ENCODE results near the gene LAPTM4A.

Gene LAPTM4A

DNA sequence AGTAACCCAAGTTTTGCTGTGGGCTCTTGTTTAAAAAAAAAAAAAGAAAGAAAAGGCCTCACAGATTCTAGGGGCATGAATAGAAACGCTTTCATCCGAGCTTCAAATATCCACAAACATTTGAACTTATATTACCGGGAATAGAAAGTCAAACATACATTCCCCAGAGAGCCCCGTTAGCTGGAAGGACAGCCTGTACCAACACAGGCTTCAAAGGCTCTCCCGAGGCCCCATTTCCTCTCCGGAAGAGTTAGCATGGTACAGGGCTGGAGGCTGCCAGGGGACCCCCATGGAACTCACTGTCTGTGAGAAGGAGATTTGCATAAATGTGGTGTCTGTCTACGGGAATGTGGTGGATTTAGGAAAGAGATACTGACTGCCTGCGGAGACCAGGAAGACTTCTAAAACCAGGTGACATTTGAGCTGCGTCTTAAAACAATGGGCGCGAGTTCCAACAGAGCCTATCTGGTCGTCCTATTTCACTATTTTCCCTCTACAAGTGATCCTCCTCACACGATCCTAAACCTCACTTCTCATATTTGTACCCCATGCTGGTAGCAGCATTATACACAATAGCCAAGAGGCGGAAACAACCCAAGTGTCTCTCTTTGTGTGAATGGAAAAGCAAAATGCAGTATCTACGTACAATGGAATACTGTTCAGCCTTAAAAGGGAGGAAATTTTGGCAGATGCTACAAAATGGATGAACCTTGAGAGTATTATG lies 38.1 kb downstream of the LAPTM4A start:
- Histone ChIP-seq H3K4me3 (ENCODE audit: low read depth in 1 of 2, low read length in 2 of 2) (peak overlapping the region; percentile 4 to 64), H3K4me1 (ENCODE audit: control insufficient read depth in 1 of 2, insufficient read depth in 2 of 2, low read length in 2 of 2) (no peaks in the 10 kb centered on the region), H3K36me3 (ENCODE audit: control insufficient read depth in 1 of 2, insufficient read depth in 2 of 2, low read length in 2 of 2) (no peaks in the 10 kb centered on the region), H3K27ac (ENCODE audit: low read length) (no peak overlapping the region), H3K27me3 (ENCODE audit: low read depth, low read length) (peaks cover 9% of the 10 kb centered on the region), H3K9me3 (ENCODE audit: control insufficient read depth in 1 of 2, low read length in 2 of 2) (no peaks in the 10 kb centered on the region)

DNA sequence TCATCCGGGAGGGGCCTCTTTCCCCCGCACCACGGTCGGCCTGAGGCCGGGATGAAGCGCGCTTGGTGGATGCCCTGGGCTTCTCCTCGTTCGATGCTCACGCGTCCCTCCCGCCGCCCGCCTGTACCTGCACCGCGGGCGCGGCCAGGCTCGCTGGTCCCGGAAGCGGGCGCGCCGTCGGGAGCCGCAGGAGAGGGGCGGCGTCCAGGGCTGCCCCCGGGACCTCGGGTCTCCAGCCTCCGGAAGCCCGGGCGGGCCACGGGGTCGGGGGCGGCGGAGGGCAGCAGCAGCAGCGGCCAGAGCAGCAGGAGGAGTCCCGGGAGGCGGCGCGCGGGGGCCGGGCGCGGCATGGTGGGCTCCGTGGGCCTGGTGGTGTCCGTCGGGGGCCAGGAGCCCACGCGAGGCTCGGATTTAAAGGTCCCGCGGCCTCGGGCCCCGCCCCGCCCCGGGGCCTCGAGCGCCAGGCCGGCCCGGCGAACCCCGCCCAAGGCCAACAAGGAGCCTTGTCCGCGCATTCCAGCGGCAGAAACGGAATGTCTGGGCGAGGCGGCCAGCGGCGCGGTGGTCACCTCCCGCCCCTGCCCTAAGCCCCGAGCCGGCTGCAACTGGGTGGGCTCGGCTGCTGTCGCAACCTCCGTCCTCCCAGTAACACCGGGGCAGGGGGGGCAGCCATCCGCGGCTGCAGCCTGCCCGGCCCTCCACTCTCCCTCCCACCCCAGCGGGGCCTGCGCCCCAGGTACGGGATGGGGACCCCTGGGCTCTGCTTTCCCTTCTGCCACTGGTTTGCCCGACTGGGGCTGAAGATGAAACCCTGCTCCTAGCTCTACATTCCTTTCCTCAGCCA lies 38.9 kb downstream of the LAPTM4A start, which contains the start of gene MATN3:
MATN3 (minus strand) TSS at position 387 of the 844 bp plus-strand sequence; CDS start at position 350, 37 bp downstream.
- Histone ChIP-seq H3K36me3 (ENCODE audit: control insufficient read depth in 1 of 2, insufficient read depth in 2 of 2, low read length in 2 of 2) (no peaks in the 10 kb centered on the region), H3K27me3 (ENCODE audit: low read depth, low read length) (peaks cover 9% of the 10 kb centered on the region), H3K27ac (ENCODE audit: low read length) (no peak within 1 kb of the TSS), H3K4me1 (ENCODE audit: control insufficient read depth in 1 of 2, insufficient read depth in 2 of 2, low read length in 2 of 2) (no peaks in the 10 kb centered on the region), H3K9me3 (ENCODE audit: control insufficient read depth in 1 of 2, low read length in 2 of 2) (no peaks in the 10 kb centered on the region), H3K4me3 (ENCODE audit: low read depth in 1 of 2, low read length in 2 of 2) (peak within 1 kb of the TSS; percentile 34 to 64)

DNA sequence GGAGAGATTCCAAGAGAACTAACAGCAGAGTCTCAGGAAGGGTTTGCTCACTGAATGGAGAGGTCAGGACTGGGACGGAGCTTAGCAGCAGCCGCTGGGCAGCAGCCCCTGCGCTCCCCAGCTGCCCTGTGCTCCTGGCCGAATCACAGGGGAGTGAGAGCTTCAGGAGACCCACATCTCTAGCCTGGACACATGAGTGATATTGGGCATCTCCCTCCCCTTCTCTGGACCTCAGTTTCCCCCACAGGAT lies 39.5 kb downstream of the LAPTM4A start:
- no peaks in the 10 kb centered on the region for H3K9me3 ChIP-seq (ENCODE audit: control insufficient read depth in 1 of 2, low read length in 2 of 2)
- H3K4me1 ChIP-seq (ENCODE audit: control insufficient read depth in 1 of 2, insufficient read depth in 2 of 2, low read length in 2 of 2): no peaks in the 10 kb centered on the region
- H3K27ac ChIP-seq (ENCODE audit: low read length): no peak overlapping the region
- H3K4me3 ChIP-seq (ENCODE audit: low read depth in 1 of 2, low read length in 2 of 2): peak overlapping the region; percentile 34 to 64
- H3K36me3 ChIP-seq (ENCODE audit: control insufficient read depth in 1 of 2, insufficient read depth in 2 of 2, low read length in 2 of 2): no peaks in the 10 kb centered on the region
- peaks cover 9% of the 10 kb centered on the region for H3K27me3 ChIP-seq (ENCODE audit: low read depth, low read length)

- H3K27me3 ChIP-seq (ENCODE audit: low read depth, low read length): peaks cover 9% of the 10 kb centered on the region
Observed at GRCh38 chr2:20011276-20012031, 40.0 kb downstream of the LAPTM4A start.

GRCh38 chr2:20008703-20009102 lies 42.7 kb downstream of the LAPTM4A start:
- Histone ChIP-seq H3K4me1 (ENCODE audit: control insufficient read depth in 1 of 2, insufficient read depth in 2 of 2, low read length in 2 of 2) (no peaks in the 10 kb centered on the region), H3K9me3 (ENCODE audit: control insufficient read depth in 1 of 2, low read length in 2 of 2) (no peaks in the 10 kb centered on the region), H3K27me3 (ENCODE audit: low read depth, low read length) (peaks cover 9% of the 10 kb centered on the region), H3K27ac (ENCODE audit: low read length) (no peak overlapping the region), H3K4me3 (ENCODE audit: low read depth in 1 of 2, low read length in 2 of 2) (no peak overlapping the region), H3K36me3 (ENCODE audit: control insufficient read depth in 1 of 2, insufficient read depth in 2 of 2, low read length in 2 of 2) (no peaks in the 10 kb centered on the region)

More at GRCh38 chr2:20011276-20012031, 40.0 kb downstream of the LAPTM4A start:
- Histone ChIP-seq H3K4me1 (ENCODE audit: control insufficient read depth in 1 of 2, insufficient read depth in 2 of 2, low read length in 2 of 2) (no peaks in the 10 kb centered on the region), H3K4me3 (ENCODE audit: low read depth in 1 of 2, low read length in 2 of 2) (peak overlapping the region in 1 of 2 donors; percentile 64), H3K9me3 (ENCODE audit: control insufficient read depth in 1 of 2, low read length in 2 of 2) (no peaks in the 10 kb centered on the region), H3K36me3 (ENCODE audit: control insufficient read depth in 1 of 2, insufficient read depth in 2 of 2, low read length in 2 of 2) (no peaks in the 10 kb centered on the region), H3K27ac (ENCODE audit: low read length) (no peak overlapping the region)

- Histone ChIP-seq H3K27me3 (ENCODE audit: low read depth, low read length) (no peaks in the 10 kb centered on the region), H3K9me3 (ENCODE audit: control insufficient read depth in 1 of 2, low read length in 2 of 2) (no peaks in the 10 kb centered on the region), H3K27ac (ENCODE audit: low read length) (no peak overlapping the region), H3K36me3 (ENCODE audit: control insufficient read depth in 1 of 2, insufficient read depth in 2 of 2, low read length in 2 of 2) (no peaks in the 10 kb centered on the region), H3K4me1 (ENCODE audit: control insufficient read depth in 1 of 2, insufficient read depth in 2 of 2, low read length in 2 of 2) (no peaks in the 10 kb centered on the region), H3K4me3 (ENCODE audit: low read depth in 1 of 2, low read length in 2 of 2) (no peak overlapping the region)
Observed at GRCh38 chr2:20005891-20006470, 45.4 kb downstream of the LAPTM4A start.

DNA sequence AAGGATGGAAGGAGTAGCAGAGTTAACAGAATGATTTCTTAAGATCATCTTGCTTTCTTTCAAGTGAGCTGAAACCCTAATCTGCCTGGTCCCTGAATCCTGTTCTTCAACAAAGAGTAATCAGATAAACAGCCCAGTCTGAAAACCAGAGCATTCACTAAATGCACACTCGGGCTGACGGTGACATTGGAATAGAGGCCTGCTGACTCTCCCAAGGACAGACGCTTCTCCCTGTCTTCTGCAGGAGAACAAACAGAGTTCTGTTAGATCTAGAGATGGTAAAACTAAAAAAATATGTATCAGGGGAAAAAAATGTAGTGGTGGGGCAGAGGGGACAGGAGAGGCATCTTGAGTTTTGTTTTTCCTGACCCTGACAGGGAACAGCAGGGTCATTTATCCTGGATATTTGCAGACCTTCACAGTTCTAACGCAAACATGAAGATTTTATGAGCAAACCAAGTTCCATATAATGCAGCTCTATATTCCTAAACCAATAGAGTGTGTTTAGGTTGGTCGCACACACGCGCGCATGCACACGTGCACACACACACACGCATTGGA lies 46.3 kb downstream of the LAPTM4A start:
- no peaks in the 10 kb centered on the region for H3K4me1 ChIP-seq (ENCODE audit: control insufficient read depth in 1 of 2, insufficient read depth in 2 of 2, low read length in 2 of 2)
- H3K9me3 ChIP-seq (ENCODE audit: control insufficient read depth in 1 of 2, low read length in 2 of 2): no peaks in the 10 kb centered on the region
- H3K4me3 ChIP-seq (ENCODE audit: low read depth in 1 of 2, low read length in 2 of 2): no peak overlapping the region
- H3K36me3 ChIP-seq (ENCODE audit: control insufficient read depth in 1 of 2, insufficient read depth in 2 of 2, low read length in 2 of 2): no peaks in the 10 kb centered on the region
- H3K27me3 ChIP-seq (ENCODE audit: low read depth, low read length): no peaks in the 10 kb centered on the region
- H3K27ac ChIP-seq (ENCODE audit: low read length): no peak overlapping the region

DNA sequence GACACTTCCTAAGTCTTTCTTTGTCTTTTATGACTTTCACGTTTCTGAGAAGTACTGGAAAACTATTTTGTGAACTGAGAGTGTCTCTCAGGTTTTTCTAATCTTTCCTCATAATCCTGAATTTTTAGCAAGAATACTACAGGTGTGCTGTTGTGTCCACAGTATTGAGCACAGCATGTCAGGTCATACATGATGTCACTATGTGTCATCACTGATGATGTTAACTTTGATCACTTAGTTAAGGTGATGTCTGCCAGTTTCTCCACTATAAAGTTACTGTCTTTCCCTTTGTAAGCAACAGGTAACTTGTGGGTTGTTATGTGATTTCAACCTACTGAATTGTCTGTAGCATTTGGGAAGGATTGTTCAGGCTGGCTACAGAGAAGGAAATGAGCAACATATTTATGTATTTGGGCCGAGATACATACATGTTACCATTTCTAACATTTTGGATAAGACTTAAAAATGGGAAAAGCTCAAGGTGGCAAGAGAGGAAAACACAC lies 50.0 kb downstream of the LAPTM4A start:
- Histone ChIP-seq H3K4me3 (ENCODE audit: low read depth in 1 of 2, low read length in 2 of 2) (no peak overlapping the region), H3K27me3 (ENCODE audit: low read depth, low read length) (no peaks in the 10 kb centered on the region), H3K4me1 (ENCODE audit: control insufficient read depth in 1 of 2, insufficient read depth in 2 of 2, low read length in 2 of 2) (no peaks in the 10 kb centered on the region), H3K27ac (ENCODE audit: low read length) (no peak overlapping the region), H3K36me3 (ENCODE audit: control insufficient read depth in 1 of 2, insufficient read depth in 2 of 2, low read length in 2 of 2) (no peaks in the 10 kb centered on the region), H3K9me3 (ENCODE audit: control insufficient read depth in 1 of 2, low read length in 2 of 2) (no peaks in the 10 kb centered on the region)

DNA sequence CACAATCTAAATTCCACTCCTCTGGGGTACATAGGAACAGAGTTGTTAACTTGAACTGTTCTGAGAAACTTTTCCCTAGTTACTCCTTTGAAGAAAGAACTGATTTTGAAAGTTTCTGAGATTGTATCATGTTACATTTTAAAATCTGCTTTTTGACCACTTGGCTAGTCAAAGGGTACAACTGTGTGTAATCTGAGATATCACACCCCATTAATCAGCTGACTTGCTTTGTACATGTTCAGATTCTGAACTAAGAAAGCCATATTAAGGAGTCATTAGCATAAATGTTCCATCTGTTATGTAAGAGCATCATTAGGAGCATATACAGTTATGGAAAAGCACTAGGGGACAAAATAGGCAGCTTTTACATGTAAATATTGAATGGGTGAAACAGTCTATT lies 57.7 kb downstream of the LAPTM4A start:
- H3K4me1 ChIP-seq (ENCODE audit: control insufficient read depth in 1 of 2, insufficient read depth in 2 of 2, low read length in 2 of 2): peaks cover 0 to 9% of the 10 kb centered on the region in 2 donors

DNA sequence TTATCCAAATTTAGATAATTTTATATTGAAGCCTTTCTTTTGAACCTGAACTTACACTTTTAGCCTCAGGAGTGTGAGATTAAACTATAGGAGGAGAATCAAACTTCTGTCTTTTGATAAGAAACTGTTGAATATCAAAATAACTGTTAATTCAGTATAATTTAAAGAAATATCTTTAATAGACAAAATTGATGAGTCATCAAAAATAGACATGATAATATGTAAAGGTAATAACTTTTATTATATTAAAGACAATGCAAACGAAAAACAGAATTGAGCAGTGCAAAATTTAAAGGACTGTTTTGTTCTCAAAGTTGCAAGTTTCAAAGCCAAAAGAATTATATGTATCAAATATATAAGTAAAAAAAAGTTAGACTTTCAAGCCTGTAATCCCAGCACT lies 59.5 kb downstream of the LAPTM4A start:
- Histone ChIP-seq H3K36me3 (ENCODE audit: control insufficient read depth in 1 of 2, insufficient read depth in 2 of 2, low read length in 2 of 2) (no peaks in the 10 kb centered on the region), H3K27me3 (ENCODE audit: low read depth, low read length) (no peaks in the 10 kb centered on the region), H3K4me3 (ENCODE audit: low read depth in 1 of 2, low read length in 2 of 2) (no peak overlapping the region), H3K9me3 (ENCODE audit: control insufficient read depth in 1 of 2, low read length in 2 of 2) (no peaks in the 10 kb centered on the region), H3K27ac (ENCODE audit: low read length) (no peak overlapping the region), H3K4me1 (ENCODE audit: control insufficient read depth in 1 of 2, insufficient read depth in 2 of 2, low read length in 2 of 2) (peaks cover 0 to 16% of the 10 kb centered on the region in 2 donors)

More for the DNA sequence above, 57.7 kb downstream of the LAPTM4A start:
- Histone ChIP-seq H3K27ac (ENCODE audit: low read length) (no peak overlapping the region), H3K27me3 (ENCODE audit: low read depth, low read length) (no peaks in the 10 kb centered on the region), H3K9me3 (ENCODE audit: control insufficient read depth in 1 of 2, low read length in 2 of 2) (no peaks in the 10 kb centered on the region), H3K36me3 (ENCODE audit: control insufficient read depth in 1 of 2, insufficient read depth in 2 of 2, low read length in 2 of 2) (no peaks in the 10 kb centered on the region), H3K4me3 (ENCODE audit: low read depth in 1 of 2, low read length in 2 of 2) (no peak overlapping the region)

Measured in muscle layer of duodenum (tissue), 2 donors.